Suprapubic skin (tissue), 4 donors: ENCODE data around the gene MRPL19. TPM values are rescaled to one million over a fixed set of nuclear protein-coding genes. Genes with fewer than 3 reads are reported as not detected.
"Not testable (repeated sequence)": the region's sequence is repeated elsewhere in the genome, so short reads cannot be mapped to it uniquely, and the experiment has no call there.

Experiments used
- DNase-seq, 2 donors: peaks; one replicate each; pipeline ENCODE4 v3.0.0-alpha.2; 2019; ENCODE audit warnings: low spot score in 2 of 2
- H3K27ac ChIP-seq: fragments of 200-600 bp; sonication (generic); one replicate; pipeline ENCODE4 v1.5.1; 2019
- H3K27me3 ChIP-seq: fragments of 200-600 bp; sonication (generic); one replicate; pipeline ENCODE4 v1.5.1; 2019
- H3K36me3 ChIP-seq: fragments of 200-600 bp; sonication (generic); one replicate; pipeline ENCODE4 v1.5.1; 2019
- H3K4me1 ChIP-seq: fragments of 200-600 bp; sonication (generic); one replicate; pipeline ENCODE4 v1.5.1; 2019
- H3K4me3 ChIP-seq: fragments of 200-600 bp; sonication (generic); one replicate; pipeline ENCODE4 v1.5.1; 2019; ENCODE audit warnings: mild to moderate bottlenecking
- H3K9me3 ChIP-seq: fragments of 200-600 bp; sonication (generic); one replicate; pipeline ENCODE4 v1.5.1; 2019
- EP300 ChIP-seq: sonication (generic); formaldehyde crosslinking; IDR thresholded peaks from one replicate; pipeline ENCODE4 v1.6.1; 2017; ENCODE audit warnings: antibody characterized with exemption
- POLR2A ChIP-seq, 2 donors: fragments of 450-650 bp; IDR thresholded peaks; one replicate each; pipeline ENCODE4 v1.6.1; 2017; ENCODE audit warnings: antibody characterized with exemption in 2 of 2, mild to moderate bottlenecking in 2 of 2, moderate library complexity in 2 of 2
- POLR2AphosphoS5 ChIP-seq, 3 donors: sonication (generic); formaldehyde crosslinking; IDR thresholded peaks; one replicate each; pipeline ENCODE4 v1.6.1; 2017; ENCODE audit warnings: antibody characterized with exemption in 3 of 3
- WGBS: methylation state at CpG from one replicate; pipeline ENCODE4 v1.1.5; 2018; 5-methylcytosine and 5-hydroxymethylcytosine counted together
- total RNA-seq, 4 donors: library from RNA; depleted of rRNA; stranded (reverse); fragments of >200 nt; gene quantifications; one replicate each; pipeline ENCODE4 v1.1.0, GENCODE V29; 2016
- TF ChIP-seq, protein P1 (sequence below), 2 donors: fragments of 200-600 bp in 1 of 2; fragments of 450-650 bp in 1 of 2; sonication (generic) in 1 of 2; IDR thresholded peaks; one replicate each; pipeline ENCODE4 v1.5.1; 2016 to 2019; ENCODE audit warnings: antibody characterized with exemption in 2 of 2, mild to moderate bottlenecking in 1 of 2, moderate library complexity in 1 of 2

The MRPL19 gene
- total RNA-seq, 4 donors from 2014 or later = 24.6 to 44.5 (median 27.5) TPM

GRCh38 chr2:75710220-75710576 is 63.6 kb downstream of the MRPL19 start:
- Histone ChIP-seq H3K4me1 (peaks cover 29% of the 10 kb centered on the region), H3K27ac (peak overlapping the region; percentile 83), H3K36me3 (peaks cover 8% of the 10 kb centered on the region), H3K9me3 (no peaks in the 10 kb centered on the region), H3K27me3 (no peaks in the 10 kb centered on the region), H3K4me3 (peak overlapping the region; percentile 75)
- DNase-seq = no peak
- TF ChIP-seq POLR2A (IDR thresholded peaks at IDR 0.05) = no peak
- TF ChIP-seq EP300 = no peak
- WGBS = 6% methylated on average over 9 of the region's 12 CpGs

DNA sequence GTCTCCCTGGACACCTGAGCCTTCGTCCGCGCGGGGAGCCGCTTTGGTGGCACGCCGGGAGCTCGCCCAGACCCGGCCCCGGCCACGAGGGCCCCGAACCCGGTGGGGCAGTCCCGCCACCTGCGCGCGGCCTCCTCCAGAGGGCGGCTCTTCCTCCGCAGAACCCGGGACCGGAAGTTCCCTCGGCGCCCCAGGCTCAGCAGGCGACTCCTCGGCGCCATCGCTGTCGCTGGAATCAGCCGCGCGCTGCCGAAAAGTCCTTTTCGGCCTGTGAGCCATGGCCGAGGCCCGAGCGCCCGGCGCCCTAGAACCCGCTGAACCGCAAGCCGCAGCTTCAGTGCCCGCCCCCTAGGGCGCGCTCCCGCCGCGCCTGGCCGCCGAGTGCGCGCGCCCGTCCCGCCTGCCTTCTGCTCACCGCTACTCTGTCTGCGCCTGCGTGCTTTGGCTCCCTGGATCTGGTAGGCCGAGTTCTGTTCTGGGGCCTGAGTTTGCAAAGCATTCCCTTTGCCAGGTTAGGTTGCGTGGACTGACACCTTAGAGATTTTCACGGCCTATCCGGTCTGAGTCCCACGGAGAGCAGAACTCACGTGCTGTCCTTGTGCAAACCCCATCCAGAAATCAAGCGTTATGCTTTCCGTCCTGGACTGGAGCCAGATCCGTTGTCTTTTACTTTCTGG is 64.1 kb downstream of the MRPL19 start, which contains the start of gene GCFC2:
GCFC2 (minus strand) TSS at position 339 of the 677 bp plus-strand sequence; CDS start at position 279, 60 bp downstream.
- Histone ChIP-seq H3K9me3 (no peaks in the 10 kb centered on the region), H3K4me1 (peaks cover 29% of the 10 kb centered on the region), H3K4me3 (peak within 1 kb of the TSS; percentile 75), H3K27ac (peak within 1 kb of the TSS; percentile 83), H3K27me3 (no peaks in the 10 kb centered on the region), H3K36me3 (peaks cover 4% of the 10 kb centered on the region)
- TF ChIP-seq, protein P1, sequence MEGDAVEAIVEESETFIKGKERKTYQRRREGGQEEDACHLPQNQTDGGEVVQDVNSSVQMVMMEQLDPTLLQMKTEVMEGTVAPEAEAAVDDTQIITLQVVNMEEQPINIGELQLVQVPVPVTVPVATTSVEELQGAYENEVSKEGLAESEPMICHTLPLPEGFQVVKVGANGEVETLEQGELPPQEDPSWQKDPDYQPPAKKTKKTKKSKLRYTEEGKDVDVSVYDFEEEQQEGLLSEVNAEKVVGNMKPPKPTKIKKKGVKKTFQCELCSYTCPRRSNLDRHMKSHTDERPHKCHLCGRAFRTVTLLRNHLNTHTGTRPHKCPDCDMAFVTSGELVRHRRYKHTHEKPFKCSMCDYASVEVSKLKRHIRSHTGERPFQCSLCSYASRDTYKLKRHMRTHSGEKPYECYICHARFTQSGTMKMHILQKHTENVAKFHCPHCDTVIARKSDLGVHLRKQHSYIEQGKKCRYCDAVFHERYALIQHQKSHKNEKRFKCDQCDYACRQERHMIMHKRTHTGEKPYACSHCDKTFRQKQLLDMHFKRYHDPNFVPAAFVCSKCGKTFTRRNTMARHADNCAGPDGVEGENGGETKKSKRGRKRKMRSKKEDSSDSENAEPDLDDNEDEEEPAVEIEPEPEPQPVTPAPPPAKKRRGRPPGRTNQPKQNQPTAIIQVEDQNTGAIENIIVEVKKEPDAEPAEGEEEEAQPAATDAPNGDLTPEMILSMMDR (IDR thresholded peaks at IDR 0.05) = peak; percentile 2 to 39
- TF ChIP-seq POLR2AphosphoS5 (IDR thresholded peaks at IDR 0.05) = no peak
- 9% methylated on average over 15 of the region's 66 CpGs for WGBS
- DNase-seq = peak; percentile 85 to 86

- H3K27ac ChIP-seq, DNase-seq, H3K9me3 ChIP-seq, H3K36me3 ChIP-seq, H3K27me3 ChIP-seq, H3K4me3 ChIP-seq: not testable (repeated sequence)
- H3K4me1 ChIP-seq = peaks cover 26% of the 10 kb centered on the region
- WGBS = 99% methylated on average over 10 of the region's 31 CpGs
Measured at GRCh38 chr2:75711590-75711989, 65.0 kb downstream of the MRPL19 start.

DNA sequence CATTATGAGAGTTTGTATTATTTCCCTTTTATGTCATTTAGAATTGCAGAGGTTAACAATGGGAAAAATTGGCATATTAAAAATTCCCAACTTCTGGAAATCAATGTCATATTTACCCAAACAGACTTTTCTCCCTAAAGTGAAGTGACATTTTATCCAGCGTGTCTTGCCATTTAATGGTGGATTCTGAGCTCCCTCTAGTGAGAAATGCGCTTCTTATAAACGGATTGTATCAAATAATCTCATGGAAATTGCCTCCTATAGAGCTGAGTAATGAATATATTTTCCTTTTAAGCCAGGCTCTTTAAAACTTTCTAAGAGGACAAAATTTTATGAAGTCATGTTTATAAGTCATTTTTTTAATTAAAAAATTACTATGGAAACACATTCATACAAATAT is 69.8 kb downstream of the MRPL19 start:
- 52% methylated on average over 3 of the region's 3 CpGs for WGBS
- Histone ChIP-seq H3K4me3 (no peak overlapping the region), H3K27ac (no peak overlapping the region), H3K36me3 (no peaks in the 10 kb centered on the region), H3K4me1 (peaks cover 2% of the 10 kb centered on the region), H3K9me3 (no peaks in the 10 kb centered on the region), H3K27me3 (no peaks in the 10 kb centered on the region)
- DNase-seq = no peak
- TF ChIP-seq POLR2A (IDR thresholded peaks at IDR 0.05) (no peak), EP300 (no peak), POLR2AphosphoS5 (IDR thresholded peaks at IDR 0.05) (no peak)
- TF ChIP-seq, protein P1 (IDR thresholded peaks at IDR 0.05) = no peak

DNA sequence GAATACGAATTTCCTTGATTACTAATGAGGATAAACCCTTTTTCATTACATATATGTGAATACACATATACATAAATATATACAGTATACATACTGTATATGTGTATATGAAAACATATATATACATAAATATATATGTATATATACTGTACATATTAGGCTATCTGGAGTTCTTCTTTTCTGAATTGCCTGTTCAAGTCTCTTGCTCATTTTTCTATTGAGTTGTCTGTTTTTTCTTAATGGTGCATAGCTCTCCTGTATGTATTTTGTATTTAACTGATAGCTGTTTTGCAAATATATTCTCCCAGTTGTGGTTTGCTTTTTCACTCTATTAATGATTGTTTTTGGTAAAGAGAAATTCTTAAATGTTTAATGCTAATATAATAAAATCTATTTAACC is 73.0 kb downstream of the MRPL19 start:
- WGBS = 89% methylated on average over 1 of the region's 1 CpG
- Histone ChIP-seq H3K27me3 (peaks cover 6% of the 10 kb centered on the region), H3K4me3 (no peak overlapping the region), H3K36me3 (no peaks in the 10 kb centered on the region), H3K4me1 (no peaks in the 10 kb centered on the region), H3K27ac (no peak overlapping the region), H3K9me3 (no peaks in the 10 kb centered on the region)
- no peak for DNase-seq
- no peak for TF ChIP-seq EP300
- no peak for TF ChIP-seq POLR2AphosphoS5 (IDR thresholded peaks at IDR 0.05)
- no peak for TF ChIP-seq POLR2A (IDR thresholded peaks at IDR 0.05)
- TF ChIP-seq, protein P1 (IDR thresholded peaks at IDR 0.05) = no peak

GRCh38 chr2:75720525-75720924 is 73.9 kb downstream of the MRPL19 start:
- Histone ChIP-seq H3K27ac (no peak overlapping the region), H3K36me3 (no peaks in the 10 kb centered on the region), H3K4me1 (no peaks in the 10 kb centered on the region), H3K9me3 (no peaks in the 10 kb centered on the region), H3K4me3 (no peak overlapping the region), H3K27me3 (peaks cover 6% of the 10 kb centered on the region)
- TF ChIP-seq POLR2AphosphoS5 (IDR thresholded peaks at IDR 0.05) = no peak
- TF ChIP-seq EP300 = no peak
- DNase-seq = no peak
- 80% methylated on average over 1 of the region's 1 CpG for WGBS

- no peak for TF ChIP-seq POLR2AphosphoS5 (IDR thresholded peaks at IDR 0.05)
- TF ChIP-seq EP300 = no peak
- TF ChIP-seq POLR2A (IDR thresholded peaks at IDR 0.05) = no peak
- TF ChIP-seq, protein P1 (IDR thresholded peaks at IDR 0.05) = no peak
- no peak overlapping the region for H3K27ac ChIP-seq
- no peak overlapping the region for H3K4me3 ChIP-seq
- no peaks in the 10 kb centered on the region for H3K9me3 ChIP-seq
- H3K36me3 ChIP-seq = no peaks in the 10 kb centered on the region
- H3K27me3 ChIP-seq = peaks cover 6% of the 10 kb centered on the region
- no peaks in the 10 kb centered on the region for H3K4me1 ChIP-seq
- no peak for DNase-seq
Measured at GRCh38 chr2:75722687-75723086, 76.1 kb downstream of the MRPL19 start.
